HG03039 (cell line): ENCODE data around the gene RASD2.

Experiments used
- ATAC-seq: cut with Tn5 transposase; IDR thresholded peaks from one replicate; pipeline ENCODE4 v1.9.1; 2021; ENCODE audit warnings: mild to moderate bottlenecking, moderate library complexity; ENCODE audit not compliant: unreplicated experiment

RASD2 gene

GRCh38 chr22:35580351-35581022 lies 39.9 kb downstream of the RASD2 start:
- no peak for ATAC-seq

GRCh38 chr22:35581023-35581413 lies 40.4 kb downstream of the RASD2 start:
- no peak for ATAC-seq

GRCh38 chr22:35582218-35582860 lies 41.7 kb downstream of the RASD2 start:
- ATAC-seq, result no peak

- ATAC-seq, result no peak
Observed at GRCh38 chr22:35582861-35583670, 42.4 kb downstream of the RASD2 start.

- ATAC-seq, result no peak
Observed at GRCh38 chr22:35586771-35587170, 46.1 kb downstream of the RASD2 start.

- no peak for ATAC-seq
Observed at GRCh38 chr22:35587447-35587870, 46.8 kb downstream of the RASD2 start.

- ATAC-seq, result no peak
Observed at GRCh38 chr22:35587896-35588295, 47.3 kb downstream of the RASD2 start.

GRCh38 chr22:35589071-35589755 lies 48.6 kb downstream of the RASD2 start:
- no peak for ATAC-seq

- no peak for ATAC-seq
Observed at GRCh38 chr22:35589756-35590093, 49.1 kb downstream of the RASD2 start.

GRCh38 chr22:35590634-35591295 lies 50.1 kb downstream of the RASD2 start:
- no peak for ATAC-seq

- no peak for ATAC-seq
Observed at GRCh38 chr22:35591714-35592417, 51.2 kb downstream of the RASD2 start.

GRCh38 chr22:35592418-35592967 lies 51.9 kb downstream of the RASD2 start:
- no peak for ATAC-seq

GRCh38 chr22:35593071-35593890 lies 52.6 kb downstream of the RASD2 start:
- no peak for ATAC-seq

- no peak for ATAC-seq
Observed at GRCh38 chr22:35593891-35594470, 53.4 kb downstream of the RASD2 start.

- no peak for ATAC-seq
Observed at GRCh38 chr22:35594686-35595085, 54.1 kb downstream of the RASD2 start.

- no peak for ATAC-seq
Observed at GRCh38 chr22:35596821-35597220, 56.2 kb downstream of the RASD2 start.

GRCh38 chr22:35597692-35598395 lies 57.2 kb downstream of the RASD2 start:
- ATAC-seq, result no peak

GRCh38 chr22:35598396-35598710 lies 57.7 kb downstream of the RASD2 start:
- no peak for ATAC-seq
